22Rv1 (cell line): ENCODE results near the gene LENEP.

Experiments
- H3K27ac ChIP-seq: fragments of 450-650 bp; 2 replicates; pipeline ENCODE4 v1.5.1; 2017
- CTCF ChIP-seq: fragments of 450-650 bp; IDR thresholded peaks from 2 replicates; pipeline ENCODE4 v1.5.1; 2017; ENCODE audit warnings: mild to moderate bottlenecking
- ZFX ChIP-seq: fragments of 450-650 bp; IDR thresholded peaks from 2 replicates; pipeline ENCODE4 v1.6.1; 2017; ENCODE audit warnings: antibody characterized with exemption, borderline replicate concordance

LENEP gene

GRCh38 chr1:155006601-155007101 is 13.3 kb downstream of the LENEP start:
- TF ChIP-seq ZFX = no peak
- TF ChIP-seq CTCF = no peak

GRCh38 chr1:155007251-155007828 is 14.0 kb downstream of the LENEP start:
- peak overlapping the region; percentile 98 for H3K27ac ChIP-seq
- TF ChIP-seq CTCF (no peak), ZFX (no peak)

More at GRCh38 chr1:155006601-155007101, 13.3 kb downstream of the LENEP start:
- peak overlapping the region; percentile 98 for H3K27ac ChIP-seq

- H3K27ac ChIP-seq = peak overlapping the region; percentile 98
- TF ChIP-seq ZFX (no peak), CTCF (no peak)
These were observed 14.9 kb downstream of the LENEP start for GRCh38 chr1:155008015-155008941.

GRCh38 chr1:155009221-155009711 is 15.9 kb downstream of the LENEP start:
- TF ChIP-seq CTCF (no peak), ZFX (no peak)
- peak overlapping the region; percentile 98 for H3K27ac ChIP-seq

GRCh38 chr1:155009742-155010141 is 16.4 kb downstream of the LENEP start:
- peak overlapping the region; percentile 98 for H3K27ac ChIP-seq
- no peak for TF ChIP-seq CTCF
- no peak for TF ChIP-seq ZFX

- TF ChIP-seq CTCF (no peak), ZFX (no peak)
- H3K27ac ChIP-seq = peak overlapping the region; percentile 98
These were observed 17.0 kb downstream of the LENEP start for GRCh38 chr1:155010211-155010918.
